ENCODE measurements around the gene ZNF280D. TPM values are rescaled to one million over a fixed set of nuclear protein-coding genes. Genes with fewer than 3 reads are reported as not detected.

The ZNF280D gene
- total and polyA plus RNA-seq, 2 of the 4 experiments (the other 2 are of a cell fraction): 8.3 to 21.0 TPM

- no peak overlapping the region for H3K18ac ChIP-seq (ENCODE audit: low read depth, low read length)
- H3K9me1 ChIP-seq (ENCODE audit: insufficient read depth, low read length): no peaks in the 10 kb centered on the region; the same call in 1 of the 2 replicates
- TF ChIP-seq FOS (IDR thresholded peaks at IDR 0.05; ENCODE audit: low read depth, low read length): no peak
- no peak for TF ChIP-seq MAFK (IDR thresholded peaks at IDR 0.05; ENCODE audit: low read depth, low read length)
- TF ChIP-seq MXI1 (IDR thresholded peaks at IDR 0.05; ENCODE audit: borderline replicate concordance, low read depth, low read length): no peak
- TF ChIP-seq RCOR1 (IDR thresholded peaks at IDR 0.05; ENCODE audit: insufficient replicate concordance, low read length): no peak
- TF ChIP-seq RFX5 (IDR thresholded peaks at IDR 0.05; ENCODE audit: low read depth, low read length): no peak
- TF ChIP-seq BHLHE40 (IDR thresholded peaks at IDR 0.05; ENCODE audit: low read depth, low read length): no peak
- TF ChIP-seq SMC3 (IDR thresholded peaks at IDR 0.05; ENCODE audit: low read depth, low read length): no peak
- no peak for TF ChIP-seq USF2 (IDR thresholded peaks at IDR 0.05; ENCODE audit: low read depth, low read length)
- no peak for TF ChIP-seq ELK1 (IDR thresholded peaks at IDR 0.05; ENCODE audit: borderline replicate concordance, low read depth, low read length)
- TF ChIP-seq POLR2A (IDR thresholded peaks at IDR 0.05; ENCODE audit: low read depth, low read length): no peak
- no peak for TF ChIP-seq CEBPB (IDR thresholded peaks at IDR 0.05; ENCODE audit: low read depth, low read length)
- no peak for TF ChIP-seq CHD1 (IDR thresholded peaks at IDR 0.05; ENCODE audit: low read depth, low read length)
- no peak for TF ChIP-seq RAD21 (IDR thresholded peaks at IDR 0.05; ENCODE audit: low read length)
- no peak for TF ChIP-seq NFE2L2 (IDR thresholded peaks at IDR 0.05; ENCODE audit: low read depth, low read length)
- TF ChIP-seq MAZ (IDR thresholded peaks at IDR 0.05; ENCODE audit: borderline replicate concordance, low read depth, low read length): no peak
- TF ChIP-seq CTCF (conservative IDR thresholded peaks at IDR 0.05; ENCODE audit: low read depth, low read length): no peak
- no peaks in the 10 kb centered on the region for H3K4me1 ChIP-seq (ENCODE audit: control insufficient read depth, insufficient read depth, low read length)
- no peak overlapping the region for H2BK20ac ChIP-seq (ENCODE audit: low read depth, low read length)
- H2AFZ ChIP-seq (replicated peaks; ENCODE audit: low read length, poor library complexity): no peak overlapping the region
- intact Hi-C loops (cut with micrococcal nuclease): no loop called here
- no peak overlapping the region for H2BK15ac ChIP-seq (ENCODE audit: low read depth, low read length)
- H4K8ac ChIP-seq (ENCODE audit: low read depth in 2 of 2, low read length in 2 of 2): no peak overlapping the region
- H3K79me1 ChIP-seq (ENCODE audit: low read depth in 1 of 2, low read length in 2 of 2): no peaks in the 10 kb centered on the region
- no peak overlapping the region for H4K5ac ChIP-seq (ENCODE audit: low read depth, low read length)
- H2AK5ac ChIP-seq (ENCODE audit: low read depth, low read length): no peak overlapping the region
- BruUV-seq (replicated peaks): no TSS peak
- no CpG with 5 or more reads among the region's 2 CpGs for WGBS, 2 experiments (ENCODE audit: extremely low coverage in 2 of 2, insufficient read length in 1 of 2)
- dilution Hi-C loops (cut with HindIII; ENCODE audit: low sequenced_read_pairs, unreplicated experiment): no loop called here
- CTCF ChIA-PET: no interaction called here
- H3K27ac ChIP-seq (ENCODE audit: insufficient read depth, low read length): no peak overlapping the region
- no peak overlapping the region for H3K9ac ChIP-seq (ENCODE audit: low read depth, low read length)
- H2BK120ac ChIP-seq (ENCODE audit: low read depth, low read length): no peak overlapping the region
- POLR2A ChIA-PET (ENCODE audit: unreplicated experiment): no interaction called here
- H3K56ac ChIP-seq (ENCODE audit: extremely low read depth, insufficient read depth, low read length): no peak overlapping the region
- H2AK9ac ChIP-seq (replicated peaks; ENCODE audit: low read depth, low read length, poor library complexity): no peak overlapping the region
- no peaks in the 10 kb centered on the region for H3K27me3 ChIP-seq (ENCODE audit: control insufficient read depth, insufficient read depth, low read length)
- no peaks in the 10 kb centered on the region for H4K20me1 ChIP-seq (ENCODE audit: insufficient read depth, low read length)
- no peaks in the 10 kb centered on the region for H3K36me3 ChIP-seq (ENCODE audit: control insufficient read depth, insufficient read depth, low read length)
- no peak for ATAC-seq (ENCODE audit: low read depth)
- no peak overlapping the region for H2BK5ac ChIP-seq (ENCODE audit: low read depth, low read length, poor library complexity, severe bottlenecking)
- H3K4ac ChIP-seq (ENCODE audit: low read depth, low read length): no peak overlapping the region
- no peak overlapping the region for H3K23ac ChIP-seq (ENCODE audit: low read depth, low read length)
- H3K9me3 ChIP-seq (ENCODE audit: control insufficient read depth, insufficient read depth, low read length): peaks cover 13% of the 10 kb centered on the region
- no peak overlapping the region for H4K91ac ChIP-seq (ENCODE audit: insufficient read depth, low read depth, low read length)
- peak; percentile 2 for DNase-seq
- H3K4me2 ChIP-seq (ENCODE audit: low read depth, low read length): no peak overlapping the region
- no peak overlapping the region for H3K14ac ChIP-seq (replicated peaks; ENCODE audit: low read depth, low read length)
- in situ Hi-C loops (cut with MboI; ENCODE audit: low sequenced_read_pairs): no loop called here
- H3K4me3 ChIP-seq (ENCODE audit: insufficient read depth, low read depth, low read length): no peak overlapping the region
These were observed 150.5 kb downstream of the ZNF280D start for GRCh38 chr15:56582785-56583184.
